A204.1 (cell line): Measurements from ENCODE around the gene SH2D6.

Experiments used
- FAIRE-seq: peaks from 2 replicates; lab custom pipeline; 2012; peaks lifted over from hg19 to GRCh38; lab: Jason Lieb, UNC

Gene SH2D6

GRCh38 chr2:85440729-85441128 lies 22.2 kb downstream of the SH2D6 start:
- no peak for FAIRE-seq

DNA sequence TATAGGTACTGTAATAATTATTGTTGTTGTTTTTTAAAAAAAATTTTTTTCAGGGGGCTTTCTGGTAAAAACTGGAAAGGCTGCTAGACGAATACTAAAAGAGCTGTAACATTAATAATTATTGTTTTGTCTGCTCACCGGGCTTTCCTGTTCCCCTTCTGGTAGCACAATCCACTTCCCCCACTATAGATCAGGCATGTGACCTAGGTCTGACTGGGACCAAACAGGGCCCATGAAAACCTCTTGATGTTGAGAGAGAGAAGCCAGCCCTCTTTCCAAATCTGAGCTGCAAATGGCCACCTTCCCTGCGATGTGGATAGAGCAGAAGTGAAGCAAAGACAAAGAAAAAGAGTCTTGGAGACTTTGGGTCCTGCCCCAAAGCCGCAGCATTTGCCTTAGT lies 23.4 kb downstream of the SH2D6 start:
- FAIRE-seq, result no peak

DNA sequence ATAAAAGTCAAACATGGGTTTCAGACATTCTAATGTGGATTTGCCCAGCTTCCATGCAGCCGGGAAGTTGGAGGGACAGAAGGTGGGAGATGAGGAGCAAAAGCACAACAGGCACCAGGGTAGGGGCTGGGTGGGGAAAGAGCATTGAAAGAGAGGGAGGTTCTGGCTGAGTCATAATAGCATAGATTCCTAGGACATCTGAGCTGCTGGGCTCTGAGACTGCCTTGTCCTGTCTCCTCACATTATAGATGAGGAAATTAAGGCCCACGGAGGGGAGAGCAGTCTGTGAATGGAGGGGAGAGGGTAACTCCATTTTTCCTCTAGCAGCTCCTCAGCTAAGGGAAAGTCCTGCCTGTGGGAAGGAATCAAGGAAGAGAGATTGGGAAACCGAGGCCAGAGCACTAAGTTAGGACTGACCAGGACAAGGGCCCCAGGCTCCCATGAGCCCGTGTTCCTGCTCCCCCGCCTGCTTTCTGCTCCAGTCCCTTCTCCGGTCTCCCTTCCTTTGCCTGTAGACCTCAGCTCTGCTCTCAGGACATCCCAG lies 26.2 kb downstream of the SH2D6 start:
- FAIRE-seq, result no peak

- FAIRE-seq, result no peak
Observed at GRCh38 chr2:85445316-85446295, 27.1 kb downstream of the SH2D6 start.

GRCh38 chr2:85446296-85447221 lies 28.0 kb downstream of the SH2D6 start:
- no peak for FAIRE-seq

- FAIRE-seq, result no peak
Observed at GRCh38 chr2:85447222-85447585, 28.7 kb downstream of the SH2D6 start.

GRCh38 chr2:85448461-85449213 lies 30.1 kb downstream of the SH2D6 start:
- no peak for FAIRE-seq

DNA sequence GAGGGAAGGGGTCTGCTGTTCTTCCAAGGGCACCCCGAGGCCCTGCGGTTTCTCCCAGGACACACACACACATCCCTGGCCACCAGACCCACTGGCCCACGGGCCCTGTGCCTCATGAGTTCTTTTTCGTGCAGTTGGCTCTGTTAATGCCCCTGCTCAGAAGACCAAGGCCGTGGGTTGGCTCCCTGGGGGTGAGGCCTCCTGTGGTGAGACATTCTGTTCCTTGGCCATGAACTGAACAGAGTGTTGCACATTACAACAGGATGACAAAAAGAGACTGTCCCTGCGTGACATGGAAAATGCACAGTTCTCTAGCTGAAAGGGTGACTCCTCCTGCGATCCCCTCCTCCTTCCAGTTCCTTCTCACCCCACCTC lies 30.7 kb downstream of the SH2D6 start:
- no peak for FAIRE-seq

DNA sequence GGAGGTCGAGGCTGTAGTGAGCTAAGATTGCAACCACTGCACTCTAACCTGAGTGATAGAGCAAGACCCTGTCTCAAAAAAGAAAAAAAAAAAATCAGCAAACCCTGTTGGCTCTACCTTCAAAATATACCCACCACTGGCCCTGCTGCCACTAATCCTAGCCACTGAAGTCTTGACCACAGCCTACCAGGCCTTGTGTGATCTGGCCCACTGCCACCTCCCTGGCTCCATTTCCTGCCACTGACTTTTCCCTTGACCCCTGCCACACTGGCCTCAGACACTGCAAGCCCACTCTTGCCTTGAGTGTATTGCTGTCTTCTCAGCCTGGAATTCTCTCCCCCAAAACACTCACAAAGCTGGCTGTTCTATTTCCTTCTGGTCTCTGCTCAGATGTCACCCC lies 33.7 kb downstream of the SH2D6 start:
- no peak for FAIRE-seq

GRCh38 chr2:85453571-85453970 lies 35.1 kb downstream of the SH2D6 start:
- FAIRE-seq, result no peak

DNA sequence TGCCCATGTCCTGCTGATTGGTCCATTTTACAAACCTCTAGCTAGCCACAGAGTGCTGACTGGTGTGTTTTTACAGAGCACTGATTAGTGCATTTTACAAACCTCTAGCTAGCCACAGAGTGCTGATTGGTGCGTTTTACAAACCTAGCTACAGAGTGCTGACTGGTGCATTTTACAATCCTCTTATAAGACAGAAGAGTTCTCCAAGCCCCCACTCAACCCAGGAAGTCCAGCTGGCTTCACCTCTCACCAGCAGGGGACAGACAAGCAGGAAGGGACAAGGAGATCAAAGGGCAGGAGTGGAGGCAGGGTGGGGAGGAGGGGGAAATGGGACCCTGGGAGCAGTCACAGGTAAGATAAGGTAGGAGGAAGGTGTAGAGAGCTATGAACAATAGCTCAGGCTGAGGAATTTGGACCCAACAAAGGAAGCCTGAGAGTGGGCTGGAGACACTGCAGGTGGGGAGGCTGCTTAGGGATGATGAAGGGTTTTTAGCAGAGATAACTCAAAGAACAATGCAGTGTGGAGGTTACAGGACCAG lies 37.1 kb downstream of the SH2D6 start:
- no peak for FAIRE-seq

DNA sequence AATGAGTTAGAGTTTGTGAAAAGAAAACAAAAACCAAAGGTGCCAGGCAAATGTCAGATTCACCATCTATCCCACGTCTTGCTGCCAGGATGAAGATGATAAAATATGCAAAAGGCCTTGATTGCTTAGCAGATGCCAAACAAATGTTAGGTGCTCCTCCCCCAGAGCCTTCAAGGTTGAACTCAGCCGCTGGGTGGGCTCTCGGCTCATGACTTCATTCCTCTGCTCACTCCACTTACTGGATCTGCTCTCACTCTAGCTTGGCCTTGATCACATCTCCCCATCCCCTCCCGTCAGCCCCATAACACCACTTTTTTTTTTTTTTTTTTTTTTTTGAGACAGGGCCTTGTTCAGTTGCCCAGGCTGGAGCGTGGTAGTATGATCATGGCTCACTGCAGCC lies 38.5 kb downstream of the SH2D6 start:
- FAIRE-seq, result no peak

DNA sequence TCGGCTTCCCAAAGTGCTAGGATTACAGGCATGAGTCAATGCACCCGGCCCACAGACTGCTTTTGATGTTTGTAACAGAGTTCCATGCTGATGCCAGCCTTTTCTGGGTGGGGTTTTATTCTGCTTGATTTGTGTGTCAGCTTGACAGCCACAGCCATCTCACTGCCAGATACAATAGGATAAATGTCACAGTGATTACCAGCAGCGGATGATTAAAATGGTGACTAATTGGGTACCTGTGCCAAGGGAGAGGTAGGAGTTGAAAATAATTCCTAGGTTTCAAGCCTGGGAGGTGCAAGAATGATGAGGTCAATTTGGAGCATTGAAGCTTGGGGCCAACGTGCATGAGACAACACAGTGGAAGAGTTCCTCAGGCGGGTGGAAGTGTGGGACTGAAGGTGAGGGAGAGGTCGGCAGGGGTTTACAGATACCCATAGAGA lies 39.4 kb downstream of the SH2D6 start:
- no peak for FAIRE-seq

DNA sequence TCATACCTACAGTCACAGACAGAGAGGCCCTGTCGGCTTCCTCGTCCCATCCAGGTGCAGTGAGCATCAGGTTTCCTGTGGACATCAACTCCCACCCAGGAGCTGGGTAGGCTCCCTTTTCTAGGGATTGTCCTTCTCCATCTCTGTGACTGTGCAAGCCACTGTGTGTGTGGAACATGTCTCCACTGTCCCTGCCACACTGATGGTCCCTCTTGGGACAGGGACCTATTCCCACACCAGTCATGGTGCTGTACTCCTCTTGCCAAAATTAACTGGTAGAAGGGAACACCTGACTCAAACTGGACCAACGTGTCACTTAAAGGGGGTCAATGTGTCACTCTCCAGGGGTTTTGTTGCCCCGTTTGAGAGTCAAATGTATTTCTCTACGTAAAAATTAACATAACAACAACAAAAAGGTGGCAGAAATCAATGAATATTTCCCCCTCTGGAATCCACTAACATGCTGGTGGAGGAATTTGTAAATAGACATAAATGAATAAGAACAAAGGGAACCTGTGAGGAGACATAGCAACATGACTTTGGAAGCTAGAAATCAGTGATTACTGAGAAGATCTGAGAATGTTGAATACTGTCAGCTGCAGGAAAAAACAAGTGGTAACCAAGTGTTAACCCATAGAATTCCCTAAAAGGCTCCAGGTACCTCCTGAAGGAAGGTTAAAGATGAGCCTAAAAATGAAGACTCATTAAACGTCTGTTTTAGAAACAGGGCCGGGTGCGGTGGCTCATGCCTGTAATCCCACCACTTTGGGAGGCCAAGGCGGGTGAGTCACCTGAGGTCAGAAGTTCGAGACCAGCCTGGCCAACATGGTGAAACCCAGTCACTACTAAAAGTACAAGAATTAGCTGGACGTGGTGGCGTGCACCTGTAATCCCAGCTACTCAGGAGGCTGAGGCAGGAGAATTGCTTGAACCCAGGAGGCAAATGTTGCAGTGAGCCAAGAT lies 40.4 kb downstream of the SH2D6 start:
- FAIRE-seq, result no peak

DNA sequence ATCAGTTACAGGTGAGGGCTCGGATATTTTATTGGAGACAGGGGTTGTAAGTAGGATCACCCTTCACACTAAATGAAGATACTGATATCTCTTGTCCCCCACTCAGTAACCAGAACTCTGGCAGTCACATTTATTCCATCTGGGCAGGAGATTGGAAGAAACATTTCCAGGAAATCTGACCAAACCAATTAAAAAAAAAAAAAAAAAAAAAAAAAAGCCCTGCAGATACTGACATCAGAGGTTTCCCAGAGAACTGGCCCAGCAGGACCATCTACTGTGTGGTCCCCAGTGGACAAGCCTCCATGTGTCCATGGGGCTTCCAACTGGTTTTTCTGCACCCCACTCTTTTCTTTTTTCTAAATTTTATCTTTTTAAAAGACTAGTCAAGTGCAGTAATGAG lies 41.3 kb downstream of the SH2D6 start:
- FAIRE-seq, result no peak

DNA sequence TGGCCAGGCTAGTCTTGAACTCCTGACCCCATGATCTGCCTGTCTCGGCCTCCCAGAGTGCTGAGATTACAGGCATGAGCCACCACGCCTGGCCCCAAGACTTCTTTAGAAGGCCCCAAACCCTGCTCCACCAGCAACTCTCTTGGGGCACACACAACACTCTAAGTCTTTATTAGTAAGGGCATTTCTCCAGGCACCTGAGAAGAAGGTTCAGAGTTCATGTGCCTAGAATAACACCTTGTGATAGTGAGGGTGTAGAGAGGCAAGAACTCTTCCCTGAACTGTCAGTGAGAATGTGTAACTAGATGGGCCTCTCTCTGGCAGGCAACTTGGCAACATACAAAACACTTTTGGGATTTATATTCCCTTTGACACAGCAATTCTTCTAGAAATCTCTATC lies 43.8 kb downstream of the SH2D6 start:
- FAIRE-seq, result no peak

GRCh38 chr2:85468096-85468703 lies 49.7 kb downstream of the SH2D6 start:
- FAIRE-seq, result no peak

GRCh38 chr2:85468704-85469349 lies 50.3 kb downstream of the SH2D6 start:
- FAIRE-seq, result no peak
